ENCODE data around the gene IL1RAPL1.

Gene IL1RAPL1

GRCh38 chrX:28697732-28698131, 110.5 kb downstream of the IL1RAPL1 start:
- DNase-seq (ENCODE audit: low read depth): no peak
- no peak overlapping the region for H3K4me3 ChIP-seq (ENCODE audit: low read depth, low read length)
- TF ChIP-seq, protein P1, sequence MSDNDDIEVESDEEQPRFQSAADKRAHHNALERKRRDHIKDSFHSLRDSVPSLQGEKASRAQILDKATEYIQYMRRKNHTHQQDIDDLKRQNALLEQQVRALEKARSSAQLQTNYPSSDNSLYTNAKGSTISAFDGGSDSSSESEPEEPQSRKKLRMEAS (IDR thresholded peaks at IDR 0.05; ENCODE audit: low read depth, low read length): no peak
- TF ChIP-seq, protein P2, sequence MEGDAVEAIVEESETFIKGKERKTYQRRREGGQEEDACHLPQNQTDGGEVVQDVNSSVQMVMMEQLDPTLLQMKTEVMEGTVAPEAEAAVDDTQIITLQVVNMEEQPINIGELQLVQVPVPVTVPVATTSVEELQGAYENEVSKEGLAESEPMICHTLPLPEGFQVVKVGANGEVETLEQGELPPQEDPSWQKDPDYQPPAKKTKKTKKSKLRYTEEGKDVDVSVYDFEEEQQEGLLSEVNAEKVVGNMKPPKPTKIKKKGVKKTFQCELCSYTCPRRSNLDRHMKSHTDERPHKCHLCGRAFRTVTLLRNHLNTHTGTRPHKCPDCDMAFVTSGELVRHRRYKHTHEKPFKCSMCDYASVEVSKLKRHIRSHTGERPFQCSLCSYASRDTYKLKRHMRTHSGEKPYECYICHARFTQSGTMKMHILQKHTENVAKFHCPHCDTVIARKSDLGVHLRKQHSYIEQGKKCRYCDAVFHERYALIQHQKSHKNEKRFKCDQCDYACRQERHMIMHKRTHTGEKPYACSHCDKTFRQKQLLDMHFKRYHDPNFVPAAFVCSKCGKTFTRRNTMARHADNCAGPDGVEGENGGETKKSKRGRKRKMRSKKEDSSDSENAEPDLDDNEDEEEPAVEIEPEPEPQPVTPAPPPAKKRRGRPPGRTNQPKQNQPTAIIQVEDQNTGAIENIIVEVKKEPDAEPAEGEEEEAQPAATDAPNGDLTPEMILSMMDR (IDR thresholded peaks at IDR 0.05; ENCODE audit: low read depth, low read length): no peak
- TF ChIP-seq MYC (IDR thresholded peaks at IDR 0.05; ENCODE audit: low read depth, low read length) (no peak), POLR2A (IDR thresholded peaks at IDR 0.05; ENCODE audit: extremely low read depth, insufficient read length) (no peak)

- TF ChIP-seq POLR2A (IDR thresholded peaks at IDR 0.05; ENCODE audit: extremely low read depth, insufficient read length): no peak
- TF ChIP-seq, protein P2 (IDR thresholded peaks at IDR 0.05; ENCODE audit: low read depth, low read length): no peak
- TF ChIP-seq MYC (IDR thresholded peaks at IDR 0.05; ENCODE audit: low read depth, low read length): no peak
- TF ChIP-seq, protein P1 (IDR thresholded peaks at IDR 0.05; ENCODE audit: low read depth, low read length): no peak
- DNase-seq (ENCODE audit: low read depth): no peak
- no peak overlapping the region for H3K4me3 ChIP-seq (ENCODE audit: low read depth, low read length)
Measured at GRCh38 chrX:28701222-28701621, 114.0 kb downstream of the IL1RAPL1 start.

- no peak overlapping the region for H3K4me3 ChIP-seq (ENCODE audit: low read depth, low read length)
- no peak for DNase-seq (ENCODE audit: low read depth)
- TF ChIP-seq, protein P1 (IDR thresholded peaks at IDR 0.05; ENCODE audit: low read depth, low read length): no peak
- no peak for TF ChIP-seq MYC (IDR thresholded peaks at IDR 0.05; ENCODE audit: low read depth, low read length)
- no peak for TF ChIP-seq POLR2A (IDR thresholded peaks at IDR 0.05; ENCODE audit: extremely low read depth, insufficient read length)
- TF ChIP-seq, protein P2 (IDR thresholded peaks at IDR 0.05; ENCODE audit: low read depth, low read length): no peak
Measured at GRCh38 chrX:28706964-28707363, 119.7 kb downstream of the IL1RAPL1 start.

DNA sequence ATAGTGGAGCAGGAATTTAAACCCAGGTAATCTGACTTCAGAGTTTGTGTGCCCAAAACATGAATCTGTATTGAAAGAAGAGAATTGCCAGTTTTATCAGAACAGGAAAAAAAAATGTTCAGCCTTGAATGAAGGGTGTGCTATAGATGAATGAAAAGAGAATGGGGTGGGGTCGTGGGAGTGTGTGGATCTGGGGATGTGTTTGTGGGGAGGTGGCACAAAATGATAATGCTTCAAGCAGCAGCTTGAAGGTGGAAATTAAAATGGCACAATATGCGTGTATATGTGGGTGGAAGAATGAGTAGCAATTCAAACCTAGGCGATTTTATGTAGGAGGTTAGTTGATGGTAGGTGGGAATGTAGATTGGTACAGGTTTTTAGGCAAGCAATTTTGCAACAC, 122.2 kb downstream of the IL1RAPL1 start:
- TF ChIP-seq, protein P1 (IDR thresholded peaks at IDR 0.05; ENCODE audit: low read depth, low read length): no peak
- no peak for TF ChIP-seq MYC (IDR thresholded peaks at IDR 0.05; ENCODE audit: low read depth, low read length)
- TF ChIP-seq, protein P2 (IDR thresholded peaks at IDR 0.05; ENCODE audit: low read depth, low read length): no peak
- no peak for TF ChIP-seq POLR2A (IDR thresholded peaks at IDR 0.05; ENCODE audit: extremely low read depth, insufficient read length)
- no peak for DNase-seq (ENCODE audit: low read depth)
- no peak overlapping the region for H3K4me3 ChIP-seq (ENCODE audit: low read depth, low read length)

DNA sequence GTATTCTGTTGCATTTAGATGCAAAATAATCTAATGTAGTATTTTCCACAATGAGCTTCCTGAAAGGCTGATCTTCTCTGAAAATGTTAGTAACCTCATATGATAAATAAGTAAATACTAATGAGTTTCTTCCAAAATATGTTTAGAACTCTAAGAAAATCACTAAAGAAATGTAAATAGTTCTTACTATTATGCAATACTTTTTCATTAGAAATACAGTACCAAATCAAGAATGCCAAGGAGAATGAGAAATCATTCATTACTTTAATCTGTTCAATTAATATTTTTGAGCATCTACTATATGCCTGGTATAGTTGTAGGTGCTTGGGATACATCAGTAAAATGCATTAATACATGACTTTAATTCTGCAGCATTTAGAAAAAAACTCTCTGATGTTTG, 130.6 kb downstream of the IL1RAPL1 start:
- no peak for DNase-seq (ENCODE audit: low read depth)
- no peak for TF ChIP-seq MYC (IDR thresholded peaks at IDR 0.05; ENCODE audit: low read depth, low read length)
- no peak for TF ChIP-seq POLR2A (IDR thresholded peaks at IDR 0.05; ENCODE audit: extremely low read depth, insufficient read length)
- TF ChIP-seq, protein P1 (IDR thresholded peaks at IDR 0.05; ENCODE audit: low read depth, low read length): no peak
- TF ChIP-seq, protein P2 (IDR thresholded peaks at IDR 0.05; ENCODE audit: low read depth, low read length): no peak
- no peak overlapping the region for H3K4me3 ChIP-seq (ENCODE audit: low read depth, low read length)

Measured in NB4 (cell line).